GM21515 (cell line): ENCODE measurements around the gene S100A10.

Experiments used
- ATAC-seq: cut with Tn5 transposase; IDR thresholded peaks from one replicate; pipeline ENCODE4 v1.9.1; 2021; ENCODE audit not compliant: unreplicated experiment

S100A10 gene

DNA sequence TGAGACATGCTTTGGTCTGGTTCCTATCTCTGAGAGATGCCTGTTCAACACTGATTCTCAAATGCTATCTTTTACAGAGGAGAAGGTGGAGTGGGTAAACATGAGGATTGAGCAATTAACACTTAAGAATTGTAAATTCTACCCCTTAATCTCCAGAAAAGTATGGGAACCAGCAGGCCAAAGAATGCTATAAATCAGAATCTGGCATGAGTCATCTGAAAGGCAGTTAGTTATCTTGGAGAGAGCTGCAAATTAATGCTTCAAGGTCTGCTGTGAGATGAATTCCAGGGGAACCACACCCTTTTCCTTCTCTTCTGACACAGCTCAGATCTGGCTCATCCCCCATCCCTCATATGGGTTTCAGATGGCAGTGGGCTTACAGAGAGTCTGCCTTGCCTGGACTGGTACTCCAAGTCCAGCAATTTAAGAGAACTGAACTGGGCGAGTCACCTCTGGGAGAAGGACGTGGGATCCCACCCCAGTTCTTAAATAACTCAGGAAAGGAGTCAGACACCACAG lies 5.2 kb downstream of the S100A10 start:
- ATAC-seq: no peak

DNA sequence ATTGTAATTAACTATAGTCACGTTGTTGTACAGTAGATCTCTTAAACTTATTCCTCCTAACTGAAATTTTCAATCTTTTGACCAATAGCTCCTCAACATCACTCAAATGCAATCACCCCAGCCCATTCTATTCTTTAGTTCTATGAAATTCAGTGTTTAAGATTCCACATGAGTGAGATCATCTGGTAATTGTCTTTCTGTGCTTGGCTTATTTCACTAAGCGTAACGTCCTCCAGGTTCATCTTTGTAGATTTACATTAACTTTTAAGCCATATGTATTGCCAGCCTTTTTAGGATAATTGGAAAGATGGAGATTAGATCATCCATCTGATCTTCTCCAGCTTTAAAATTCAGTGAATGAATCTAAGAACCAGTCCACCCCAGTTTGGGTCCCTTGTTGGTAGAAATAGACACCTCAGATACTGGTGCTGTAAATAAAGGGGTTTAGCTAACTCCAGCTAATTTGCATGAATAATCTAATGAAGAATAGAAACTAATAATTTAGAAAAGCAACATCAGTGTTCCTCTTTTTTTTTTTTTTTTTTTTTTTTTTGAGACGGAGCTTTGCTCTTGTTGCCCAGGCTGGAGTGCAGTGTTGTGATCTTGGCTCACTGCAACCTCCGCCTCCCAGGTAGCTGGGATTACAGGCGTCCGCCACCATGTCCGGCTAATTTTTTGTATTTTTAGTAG lies 7.0 kb downstream of the S100A10 start:
- ATAC-seq: no peak

DNA sequence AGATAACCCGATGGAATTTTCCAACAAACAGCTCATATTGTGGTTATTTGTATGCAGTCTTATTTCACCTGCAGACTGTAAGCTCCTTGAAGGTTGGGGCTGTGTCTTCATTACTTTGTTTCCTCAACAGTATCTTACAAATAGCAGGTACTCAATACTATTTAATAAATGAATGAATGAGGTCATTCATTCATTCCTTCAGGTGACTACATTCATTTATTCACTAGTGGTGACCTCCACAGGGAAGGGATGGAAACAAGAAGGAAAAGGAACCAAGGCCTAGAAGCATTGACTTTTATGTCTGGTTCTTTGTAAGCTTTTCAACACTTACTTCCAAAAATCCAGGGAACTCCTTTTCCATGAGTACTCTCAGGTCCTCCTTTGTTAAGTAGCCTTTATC lies 7.9 kb downstream of the S100A10 start:
- no peak for ATAC-seq

DNA sequence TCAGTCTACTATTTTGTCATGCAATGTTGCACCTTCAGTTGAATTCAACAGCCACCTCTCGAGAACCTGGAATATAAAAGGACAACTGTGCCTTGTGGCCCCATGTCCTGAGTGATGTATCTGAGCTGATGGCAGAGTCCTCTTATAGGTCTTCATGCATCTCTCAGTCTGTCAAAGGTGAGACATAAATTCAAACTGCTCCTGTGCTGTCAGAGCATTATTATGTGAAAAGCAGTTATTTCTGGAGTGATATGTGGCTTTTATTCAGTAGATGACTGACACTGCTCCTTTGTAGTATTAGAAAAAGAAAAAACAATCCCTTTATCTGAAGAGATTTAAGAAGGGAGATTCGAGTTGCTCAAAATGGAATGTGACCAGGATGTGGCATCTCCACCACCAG lies 8.4 kb downstream of the S100A10 start:
- ATAC-seq: no peak

DNA sequence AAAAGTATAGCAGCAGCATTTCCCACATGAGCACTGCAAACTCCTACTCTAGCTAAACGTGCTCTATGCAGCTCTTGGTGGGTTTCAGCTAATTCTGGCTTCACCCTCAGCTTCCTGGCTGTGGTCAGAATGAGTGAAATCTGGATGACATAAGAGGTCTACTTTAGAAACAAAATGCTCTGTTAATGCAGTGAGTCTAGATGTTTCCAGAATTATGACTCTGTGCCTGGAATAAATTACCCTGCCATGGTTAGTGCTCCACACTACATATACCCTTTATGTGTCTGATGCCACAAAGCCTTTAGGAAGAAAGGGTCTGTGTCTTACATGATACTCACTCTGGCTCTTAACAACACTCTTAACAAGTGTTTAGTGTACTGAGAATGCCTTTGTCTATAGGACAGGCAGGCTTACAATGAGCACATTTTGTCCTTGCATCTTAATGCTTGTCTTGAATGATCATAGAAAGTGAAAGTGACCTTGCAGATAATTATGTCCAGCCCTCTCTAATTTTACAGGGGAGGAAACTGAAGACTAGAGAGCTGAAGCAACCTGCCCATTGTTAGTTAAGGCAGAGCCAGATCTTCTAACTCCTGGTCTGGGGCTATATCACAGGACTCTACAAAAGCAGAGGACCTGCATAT lies 9.2 kb downstream of the S100A10 start:
- ATAC-seq: peak; percentile 85

DNA sequence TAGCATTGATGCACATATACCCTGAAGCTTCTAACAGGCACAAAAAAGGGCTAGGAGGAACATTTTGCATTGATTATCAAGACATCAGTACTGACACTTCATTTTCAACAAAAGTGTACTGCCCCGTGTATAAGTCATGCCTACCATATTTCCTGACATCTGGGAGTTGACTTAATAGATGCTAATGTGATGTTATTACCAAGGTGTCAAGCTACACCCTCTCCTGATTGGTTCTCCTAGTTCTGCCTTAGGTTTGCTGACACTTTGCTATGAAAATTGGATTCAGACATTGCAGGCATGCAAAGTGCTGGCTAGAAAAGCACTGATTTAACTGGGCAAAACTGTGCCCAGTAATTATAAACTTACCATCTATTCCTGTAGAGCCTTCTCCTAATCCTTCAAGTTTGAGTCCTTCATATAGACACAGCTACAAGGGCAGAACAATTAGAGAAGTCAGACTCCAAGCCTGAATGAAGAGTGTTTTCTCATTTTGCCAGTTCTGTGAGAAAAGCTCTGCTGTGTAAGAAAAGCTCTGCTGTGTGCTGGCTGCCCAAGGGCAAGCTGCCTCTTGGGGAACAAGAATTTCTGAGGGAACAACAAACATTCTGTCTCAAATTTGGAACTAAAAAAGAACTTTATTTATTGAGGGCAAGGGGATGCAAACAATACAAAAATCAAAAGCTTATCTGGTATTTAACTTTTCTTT lies 11.2 kb downstream of the S100A10 start:
- no peak for ATAC-seq

DNA sequence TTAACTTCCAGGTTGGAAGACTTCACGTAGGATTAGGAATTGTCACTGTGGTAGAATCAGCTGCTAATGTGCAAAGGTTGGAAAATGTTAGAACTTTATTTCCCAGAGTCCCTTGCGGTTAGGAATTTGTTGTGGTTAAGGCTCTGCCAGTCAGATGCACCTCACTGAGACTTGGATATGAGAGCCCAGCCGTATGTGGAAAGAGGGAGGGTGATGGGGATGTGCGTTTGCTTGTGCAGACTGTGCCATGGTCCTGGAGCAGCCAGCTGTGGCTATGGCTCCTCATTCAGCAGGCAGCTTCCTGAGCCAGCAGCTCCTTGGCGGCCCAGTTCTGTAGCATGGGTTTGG lies 12.5 kb downstream of the S100A10 start:
- ATAC-seq: no peak

DNA sequence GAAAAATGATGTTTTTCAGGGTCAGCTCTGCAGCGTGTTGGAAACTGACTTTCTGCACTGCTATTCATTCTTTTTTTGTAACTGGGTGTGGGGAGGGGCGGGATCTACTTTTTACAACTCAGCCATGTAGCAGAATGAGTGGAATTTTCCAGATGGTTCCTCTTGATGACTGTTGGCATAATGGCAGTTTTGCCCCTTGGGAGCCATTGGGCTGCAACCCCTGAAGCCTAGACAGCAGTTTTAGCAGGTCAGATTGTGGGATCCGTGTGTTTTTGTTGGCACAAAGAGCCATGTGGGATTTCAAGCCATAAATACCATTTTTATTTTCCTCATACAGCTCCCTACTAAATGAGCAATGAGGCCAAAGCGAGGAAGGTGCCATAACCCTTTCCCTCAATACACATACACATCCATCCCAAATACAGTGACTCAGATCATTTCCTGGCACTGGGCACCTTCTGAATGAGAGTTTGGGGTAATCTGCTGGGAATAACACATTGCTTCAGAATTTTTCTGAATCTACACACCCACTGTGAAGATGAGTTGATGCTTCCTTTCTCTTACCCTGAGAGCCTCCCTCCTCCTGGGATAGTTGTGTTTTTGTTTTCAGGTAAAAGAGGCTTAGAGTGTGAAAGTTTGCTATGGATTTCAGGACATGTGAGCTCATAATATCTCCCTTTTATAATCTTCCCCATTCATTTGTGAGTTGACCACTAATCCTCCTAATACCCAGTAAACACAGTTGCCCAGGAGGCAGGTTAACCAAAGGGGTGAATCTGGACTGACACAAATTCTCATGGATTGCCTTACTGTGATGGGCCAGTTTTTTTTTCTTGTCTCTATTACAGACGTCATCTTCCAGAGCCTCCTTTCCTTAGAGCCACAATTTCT lies 13.1 kb downstream of the S100A10 start:
- no peak for ATAC-seq

DNA sequence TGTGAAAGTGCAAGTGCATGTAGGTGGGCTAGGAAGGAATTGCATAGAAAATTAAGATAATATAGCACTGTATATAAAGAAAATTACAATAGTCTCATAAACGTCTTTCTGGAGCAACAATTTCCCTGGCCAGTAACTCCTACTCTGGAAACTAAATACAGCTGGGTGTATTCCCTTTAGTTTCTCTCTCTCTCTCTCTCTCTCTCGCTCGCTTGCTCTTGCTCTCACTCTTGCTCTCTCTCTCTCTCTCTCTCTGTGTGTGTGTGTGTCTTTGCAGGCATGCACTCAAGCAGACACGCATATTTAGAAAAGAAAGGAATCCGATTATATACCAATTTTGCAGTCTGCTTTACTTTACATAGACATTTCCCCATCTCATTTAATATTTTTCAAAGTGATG lies 14.7 kb downstream of the S100A10 start:
- ATAC-seq: no peak

DNA sequence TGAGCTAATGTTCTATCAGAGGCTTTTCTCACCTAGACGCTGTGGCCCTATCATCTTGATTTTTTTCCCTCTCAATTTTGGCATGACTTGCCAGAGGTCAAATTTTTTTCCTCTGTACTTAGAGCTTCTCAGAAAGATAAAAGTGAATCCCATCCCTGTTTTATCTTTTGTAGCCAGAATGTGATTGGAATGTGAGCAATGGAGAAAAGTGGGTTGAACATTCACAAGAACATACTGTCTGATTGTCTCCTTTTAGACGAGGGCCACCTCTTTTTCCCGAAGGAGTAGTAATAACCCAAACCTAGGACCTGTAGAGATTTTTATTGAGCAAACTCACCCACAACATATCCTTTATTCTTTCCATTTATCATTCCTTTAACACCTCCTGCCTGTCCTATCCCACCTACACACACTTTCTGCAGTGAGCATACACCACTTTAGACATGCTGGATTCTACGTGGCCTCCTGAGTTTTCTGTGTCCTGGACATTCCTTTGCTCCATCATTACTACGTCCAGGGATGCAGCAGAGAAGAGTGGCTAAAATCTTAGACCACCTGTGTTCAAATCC lies 15.9 kb downstream of the S100A10 start:
- no peak for ATAC-seq

DNA sequence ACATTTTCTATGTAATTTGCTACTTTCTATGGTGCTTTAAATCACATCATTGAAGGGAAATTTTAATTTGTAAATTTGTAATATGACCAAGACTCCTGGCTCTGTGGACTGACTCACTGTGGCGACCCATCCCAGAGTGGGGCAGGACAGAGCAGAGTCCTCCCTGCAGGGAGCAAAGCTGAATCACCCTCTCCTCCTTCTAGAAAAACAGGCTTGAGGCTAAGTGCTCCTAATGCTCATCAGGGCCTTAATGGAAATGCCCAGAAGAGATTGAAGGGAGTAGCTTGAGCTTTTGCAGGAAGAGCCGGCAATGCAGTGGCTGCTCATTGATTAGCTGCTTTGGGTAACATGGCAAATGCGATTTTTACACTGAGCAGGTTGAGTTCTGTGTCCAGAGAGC lies 16.8 kb downstream of the S100A10 start:
- no peak for ATAC-seq

DNA sequence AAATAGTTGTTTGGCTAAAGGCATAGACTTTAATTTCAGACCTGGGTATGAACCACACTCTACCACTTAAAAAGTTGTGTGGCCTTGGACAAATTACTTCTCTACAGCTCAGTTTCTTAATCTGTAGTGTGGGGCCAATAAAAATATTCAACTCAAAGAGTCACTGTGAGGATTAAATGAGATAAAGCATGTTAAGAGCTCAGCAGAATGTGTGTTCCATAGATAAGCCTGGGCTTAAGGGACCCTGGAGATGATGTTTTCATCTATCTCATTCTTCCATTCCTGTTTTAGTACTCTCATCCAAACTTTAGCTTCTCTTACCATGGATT lies 17.7 kb downstream of the S100A10 start:
- no peak for ATAC-seq

DNA sequence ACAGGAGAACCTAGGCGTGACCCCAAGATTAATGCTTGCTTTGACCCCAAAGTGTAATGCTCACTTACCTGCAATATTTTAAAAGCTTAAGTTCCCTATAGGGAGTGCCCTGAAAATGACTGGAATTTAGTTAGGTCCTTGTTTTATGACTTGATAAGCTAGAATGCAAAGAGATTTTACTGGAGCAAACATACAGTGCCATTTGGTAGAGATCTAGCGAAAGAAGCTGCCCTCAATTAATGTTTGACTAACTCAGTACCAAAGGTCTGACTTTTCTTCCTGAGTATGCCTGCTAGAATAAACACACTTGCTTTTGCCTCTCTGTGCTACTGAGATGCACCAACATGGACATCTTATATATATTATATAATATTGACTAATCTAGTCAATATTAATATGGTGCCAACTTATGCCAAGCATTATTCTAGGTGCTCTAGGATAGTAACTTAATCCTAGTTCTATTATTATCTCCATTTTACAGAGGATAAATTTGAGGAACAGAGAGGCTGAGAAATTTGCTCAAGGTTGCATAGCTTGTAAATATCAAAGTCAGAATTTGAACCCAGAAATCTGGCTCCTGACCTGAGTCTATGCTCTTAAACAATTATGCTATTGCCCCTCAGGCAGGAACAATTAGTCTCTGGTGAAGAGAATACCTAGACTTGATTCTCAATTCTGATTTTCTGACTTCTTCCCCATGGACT lies 18.2 kb downstream of the S100A10 start:
- no peak for ATAC-seq

DNA sequence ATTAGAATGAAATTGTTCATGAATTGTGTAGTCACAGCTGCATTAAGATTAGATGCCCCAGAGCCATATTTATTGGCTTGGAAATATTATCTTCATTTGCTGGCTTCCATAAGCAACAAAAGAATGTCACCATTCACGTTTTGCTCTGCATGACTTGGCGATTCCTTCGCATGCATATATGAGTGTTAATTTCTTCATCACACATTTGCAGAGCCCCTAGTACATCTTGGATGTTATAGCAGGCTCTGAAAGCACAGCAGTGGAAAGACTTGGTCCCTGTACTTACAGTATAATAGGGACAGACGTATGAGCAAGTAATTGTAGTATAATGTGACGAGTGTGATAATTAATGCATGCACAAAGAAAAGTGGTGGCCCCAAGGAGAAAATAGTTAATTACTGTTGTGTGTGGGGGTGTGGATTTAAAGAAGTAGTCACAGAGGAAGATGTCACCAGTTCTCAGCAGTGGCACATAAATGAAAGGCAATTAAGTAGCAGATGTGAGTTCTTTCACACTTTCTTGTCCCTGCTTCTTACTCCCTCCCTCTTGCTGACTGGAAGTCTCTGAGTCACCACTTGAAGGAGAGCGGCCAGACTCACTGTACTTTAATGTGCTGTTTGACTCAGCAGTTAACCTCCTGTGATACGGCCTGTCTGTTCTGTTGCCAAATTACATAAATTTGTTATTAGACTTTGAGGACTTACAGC lies 21.0 kb downstream of the S100A10 start:
- no peak for ATAC-seq

DNA sequence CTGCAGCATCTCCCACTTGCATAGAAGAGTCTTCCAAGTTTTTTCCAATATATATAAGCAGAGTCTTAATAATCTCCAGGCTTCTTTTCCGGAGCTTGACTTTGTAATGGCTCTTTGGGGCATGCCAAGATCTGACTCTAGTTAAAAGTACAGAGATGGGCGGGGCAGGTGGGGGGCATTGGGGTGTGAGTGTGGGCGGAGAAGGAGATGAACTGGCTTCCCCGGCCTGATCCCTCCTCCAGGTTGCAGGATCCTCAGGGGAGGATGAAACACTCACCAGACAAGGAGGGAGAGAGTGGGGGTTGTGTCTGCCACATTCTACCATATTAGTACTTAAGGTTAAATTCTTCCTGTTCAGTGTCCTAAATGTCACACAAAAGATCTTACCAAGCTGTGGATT lies 23.0 kb downstream of the S100A10 start:
- ATAC-seq: no peak

DNA sequence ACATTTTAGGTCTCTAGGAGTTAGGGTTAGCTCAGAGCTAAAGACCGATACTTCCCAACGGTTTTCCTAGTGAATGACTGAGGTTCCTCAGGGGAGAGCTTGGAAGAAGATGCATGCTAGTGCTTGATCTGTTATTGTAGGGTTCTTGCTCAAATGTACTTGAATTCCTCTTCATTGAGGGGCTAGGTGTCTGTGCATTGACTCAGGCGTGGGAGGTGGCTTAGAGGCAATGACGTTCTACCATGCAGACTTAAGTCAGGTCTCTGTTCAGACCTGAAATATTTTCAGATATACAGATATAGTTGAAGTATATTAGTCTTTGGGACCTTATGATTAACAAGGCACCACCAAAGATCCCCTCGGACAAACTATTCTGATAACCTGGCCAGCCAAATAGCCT lies 23.5 kb downstream of the S100A10 start:
- ATAC-seq: no peak

DNA sequence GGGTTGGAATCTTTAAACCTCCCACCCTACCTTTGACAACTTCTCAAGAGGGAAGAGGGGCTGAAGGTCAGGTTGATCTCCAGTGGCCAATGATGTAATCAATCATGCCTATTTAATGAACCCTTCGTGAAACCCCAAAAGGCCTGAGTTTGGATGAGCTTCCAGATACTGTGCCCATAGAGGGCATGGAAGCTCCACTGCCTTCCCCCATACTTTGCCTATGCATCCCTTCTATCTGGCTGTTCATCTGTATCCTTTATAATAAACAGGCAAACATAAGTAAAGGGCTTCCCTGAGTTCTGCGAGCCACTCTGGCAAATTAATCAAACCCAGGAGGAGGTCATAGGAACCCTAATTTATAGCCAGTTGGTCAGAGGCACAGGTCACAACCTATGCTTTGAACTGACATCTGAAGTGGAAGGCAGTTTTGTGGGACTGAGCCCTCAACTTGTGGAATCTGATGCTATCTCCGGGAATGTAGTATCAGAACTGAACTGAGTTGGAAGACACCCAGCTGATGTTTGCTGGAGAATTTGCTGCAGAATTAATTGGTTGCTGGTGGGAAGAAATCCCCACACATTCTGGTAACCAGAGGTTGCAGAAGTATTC lies 24.8 kb downstream of the S100A10 start:
- no peak for ATAC-seq

DNA sequence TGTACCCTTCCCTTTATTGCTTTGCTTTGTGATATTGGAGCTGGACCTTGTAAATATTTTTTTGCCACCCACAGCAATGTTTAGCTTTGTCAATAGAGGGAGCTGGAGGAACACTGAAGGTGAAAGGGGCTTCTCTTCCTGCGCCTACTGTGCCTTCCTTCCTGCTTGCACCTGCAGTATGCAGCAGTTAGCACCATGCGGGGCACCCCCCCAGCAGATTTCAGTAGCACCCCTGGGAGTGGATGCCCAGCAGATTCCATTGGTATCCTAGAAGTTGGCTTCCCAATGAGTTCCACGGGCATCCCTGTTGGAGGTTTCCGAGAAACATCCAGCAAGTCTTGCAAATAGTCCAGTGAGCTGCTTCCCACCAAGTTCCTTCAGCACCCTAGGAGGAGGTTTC lies 25.6 kb downstream of the S100A10 start:
- ATAC-seq: no peak

DNA sequence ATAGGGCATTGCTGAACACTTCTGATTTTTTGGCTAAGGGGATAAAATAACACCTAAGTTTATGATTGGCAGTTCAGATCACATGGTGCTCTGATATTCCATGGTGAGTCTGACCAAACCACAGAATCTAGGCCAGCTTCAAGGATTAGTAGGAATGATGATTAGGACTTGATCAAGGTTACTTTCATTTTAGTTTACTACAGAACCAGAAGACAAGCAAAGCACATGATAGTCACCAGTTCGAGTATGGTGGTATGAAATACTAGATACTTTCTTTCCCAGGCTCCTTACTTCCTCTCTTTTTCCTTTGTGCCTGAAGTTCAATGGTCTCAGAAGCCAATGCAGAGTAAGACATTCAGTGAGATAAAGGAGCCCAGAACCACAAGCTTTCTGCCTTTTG lies 26.6 kb downstream of the S100A10 start:
- ATAC-seq: no peak
